HCT116 (cell line): Measurements from ENCODE around the gene TMEM147. TPM values are rescaled to one million over a fixed set of nuclear protein-coding genes. Genes with fewer than 3 reads are reported as not detected.

Experiments
- ATAC-seq: fragments of 200-7000 bp; cut with Tn5 transposase; 2 replicates; pipeline ENCODE4 v1.9.1; 2020; ENCODE audit warnings: mild to moderate bottlenecking, moderate library complexity
- BruUV-seq: library from RNA; stranded (reverse); fragments of 400-500 nt; replicated peaks from 2 replicates; lab custom pipeline; 2021; lab: Mats Ljungman, UMichigan
- CTCF ChIA-PET: fragments of 300-600 bp; sonication (Branson Sonifier 250); formaldehyde crosslinking; loops from one replicate; lab custom pipeline; 2021; ENCODE audit warnings: antibody characterized with exemption; lab: Charles Lee
- POLR2A ChIA-PET: fragments of 300-600, 350-600 bp; sonication (Branson Sonifier 250); formaldehyde crosslinking; loops from one replicate; lab custom pipeline; 2021; ENCODE audit warnings: antibody characterized with exemption; lab: Charles Lee
- RAD21 ChIA-PET, 2 experiments: fragments of 300-600 bp; sonication (Branson Sonifier 250); formaldehyde crosslinking; loops; one replicate each; lab custom pipeline; 2023; ENCODE audit warnings: low total read pairs in 2 of 2; ENCODE audit not compliant: uncharacterized antibody in 2 of 2, unreplicated experiment in 2 of 2, low non-redundant PET in 1 of 2; lab: Charles Lee
- DNase-seq: peaks from one replicate; pipeline ENCODE4 v3.0.0-alpha.2; 2010; ENCODE audit warnings: low read depth, low spot score
- H2AFZ ChIP-seq: fragments of 200-600 bp; shearing (Covaris generic), sonication (generic); 2 replicates; pipeline ENCODE4 v1.6.1; 2017; ENCODE audit warnings: low read depth, mixed run types, mixed read lengths, antibody characterized with exemption, low read length; ENCODE audit not compliant: poor library complexity, severe bottlenecking
- H3K27ac ChIP-seq: 2 replicates; pipeline ENCODE4 v1.5.1; 2012; ENCODE audit warnings: low read depth, low read length
- H3K27me3 ChIP-seq: fragments of 200-600 bp; sonication (generic); 2 replicates; pipeline ENCODE4 v1.6.1; 2016; ENCODE audit warnings: mixed run types, low read length, mixed read lengths; ENCODE audit not compliant: insufficient read depth
- H3K36me3 ChIP-seq, 2 experiments: fragments of 200-500 bp in 1 of 2; fragments of 200-600 bp in 1 of 2; sonication (Bioruptor generic) in 1 of 2; sonication (generic) in 1 of 2; 2 replicates each; pipeline versions ENCODE4 v1.5.1 to v1.6.1; 2014 to 2016; ENCODE audit warnings: low read length in 2 of 2, inconsistent platforms in 1 of 2, mixed read lengths in 1 of 2, mixed run types in 1 of 2; ENCODE audit not compliant: insufficient read depth in 2 of 2, control insufficient read depth in 1 of 2
- H3K4me1 ChIP-seq, 2 experiments: fragments of 200-600 bp in 1 of 2; sonication (generic) in 1 of 2; 2 replicates each; pipeline versions ENCODE4 v1.5.1 to v1.6.1; 2012 to 2017; ENCODE audit warnings: low read length in 2 of 2, inconsistent platforms in 1 of 2, mild to moderate bottlenecking in 1 of 2, mixed read lengths in 1 of 2, mixed run types in 1 of 2, moderate library complexity in 1 of 2; ENCODE audit not compliant: insufficient read depth in 2 of 2, control insufficient read depth in 1 of 2
- H3K4me2 ChIP-seq: fragments of 200-600 bp; sonication (generic); 2 replicates; pipeline ENCODE4 v1.6.1; 2017; ENCODE audit warnings: mixed run types, low read length, mixed read lengths
- H3K4me3 ChIP-seq, 2 experiments: fragments of 200-600 bp in 1 of 2; sonication (generic) in 1 of 2; replicated peaks in 1 of 2; 2 replicates each; pipeline ENCODE4 v1.5.1; 2011 to 2016; ENCODE audit warnings: low read length in 2 of 2, control low read depth in 1 of 2, low read depth in 1 of 2, mild to moderate bottlenecking in 1 of 2, mixed read lengths in 1 of 2, mixed run types in 1 of 2
- H3K79me2 ChIP-seq: fragments of 200-600 bp; sonication (generic); 2 replicates; pipeline ENCODE4 v1.6.1; 2017; ENCODE audit warnings: mild to moderate bottlenecking, mixed run types, low read length, moderate library complexity, mixed read lengths; ENCODE audit not compliant: insufficient read depth
- H3K9ac ChIP-seq: fragments of 200-600 bp; sonication (generic); 2 replicates; pipeline ENCODE4 v1.6.1; 2016; ENCODE audit warnings: low read length, mixed read lengths
- H3K9me2 ChIP-seq: fragments of 200-600 bp; sonication (generic), shearing (Covaris generic); 2 replicates; pipeline ENCODE4 v1.6.1; 2017; ENCODE audit warnings: mixed run types, mild to moderate bottlenecking, moderate library complexity; ENCODE audit not compliant: insufficient read depth
- H3K9me3 ChIP-seq, 2 experiments: fragments of 200-500 bp in 1 of 2; fragments of 200-600 bp in 1 of 2; sonication (Bioruptor generic) in 1 of 2; sonication (generic) in 1 of 2; 2 replicates each; pipeline ENCODE4 v1.6.1; 2014 to 2017; ENCODE audit warnings: low read length in 2 of 2, mixed read lengths in 2 of 2, inconsistent platforms in 1 of 2, low read depth in 1 of 2, mild to moderate bottlenecking in 1 of 2, mixed run types in 1 of 2, moderate library complexity in 1 of 2; ENCODE audit not compliant: control insufficient read depth in 1 of 2, insufficient read depth in 1 of 2
- H4K20me1 ChIP-seq: fragments of 200-600 bp; sonication (generic), shearing (Covaris generic); 2 replicates; pipeline ENCODE4 v1.6.1; 2017; ENCODE audit warnings: mixed run types, mild to moderate bottlenecking, moderate library complexity; ENCODE audit not compliant: insufficient read depth
- EGR1 ChIP-seq: IDR thresholded peaks from 2 replicates; pipeline ENCODE4 v1.6.1; 2012; ENCODE audit warnings: low read depth
- EZH2phosphoT487 ChIP-seq: fragments of 200-600 bp; IDR thresholded peaks from 2 replicates; pipeline ENCODE4 v1.6.1; 2018; ENCODE audit warnings: antibody characterized with exemption, borderline replicate concordance
- JUND ChIP-seq: IDR thresholded peaks from 2 replicates; pipeline ENCODE4 v1.6.1; 2012
- RAD21 ChIP-seq: IDR thresholded peaks from 2 replicates; pipeline ENCODE4 v1.6.1; 2012; ENCODE audit warnings: low read depth, mild to moderate bottlenecking
- SIN3A ChIP-seq: IDR thresholded peaks from 2 replicates; pipeline ENCODE4 v1.6.1; 2012; ENCODE audit warnings: low read depth
- SP1 ChIP-seq: IDR thresholded peaks from 2 replicates; pipeline ENCODE4 v1.6.1; 2012; ENCODE audit warnings: low read depth
- TCF7L2 ChIP-seq: IDR thresholded peaks from 2 replicates; pipeline ENCODE4 v1.7.0; 2011; ENCODE audit warnings: borderline replicate concordance, inconsistent platforms; ENCODE audit not compliant: insufficient read depth, insufficient read length; ENCODE audit errors: extremely low read depth
- ZFX ChIP-seq: fragments of 450-650 bp; IDR thresholded peaks from 2 replicates; pipeline ENCODE4 v1.6.1; 2017
- intact Hi-C: fragments of 100-400 bp; cut with micrococcal nuclease; formaldehyde crosslinking; loops from 2 replicates; pipeline ENCODE4 v1.10.0; 2022
- total RNA-seq: library from RNA; stranded (reverse); gene quantifications from one replicate; pipeline ENCODE4 v1.2.1, GENCODE V29; 2021; ENCODE audit not compliant: unreplicated experiment
- TF ChIP-seq, protein P1 (sequence below): IDR thresholded peaks from 2 replicates; pipeline ENCODE4 v1.6.1; 2011; ENCODE audit warnings: mild to moderate bottlenecking, low read length, moderate library complexity; ENCODE audit not compliant: insufficient replicate concordance; ENCODE audit errors: extremely low read depth
- TF ChIP-seq, protein P2 (sequence below): IDR thresholded peaks from 2 replicates; pipeline ENCODE4 v1.6.1; 2012
- TF ChIP-seq, protein P3 (sequence below), 3 experiments: fragments of 200-600 bp in 1 of 3; sonication (generic) in 1 of 3; IDR thresholded peaks in 2 of 3; conservative IDR thresholded peaks in 1 of 3; 2 replicates each; pipeline ENCODE4 v1.5.1; 2012 to 2017; ENCODE audit warnings: low read depth in 2 of 3, low read length in 2 of 3, antibody characterized with exemption in 1 of 3, borderline replicate concordance in 1 of 3, control low read depth in 1 of 3, mild to moderate bottlenecking in 1 of 3, mixed read lengths in 1 of 3, mixed run types in 1 of 3, moderate library complexity in 1 of 3; ENCODE audit not compliant: insufficient read depth in 1 of 3
- TF ChIP-seq, protein P4 (sequence below): IDR thresholded peaks from 2 replicates; pipeline ENCODE4 v1.6.1; 2012

Gene TMEM147
- total RNA-seq, 1 experiment from 2014 or later, result 128 TPM

DNA sequence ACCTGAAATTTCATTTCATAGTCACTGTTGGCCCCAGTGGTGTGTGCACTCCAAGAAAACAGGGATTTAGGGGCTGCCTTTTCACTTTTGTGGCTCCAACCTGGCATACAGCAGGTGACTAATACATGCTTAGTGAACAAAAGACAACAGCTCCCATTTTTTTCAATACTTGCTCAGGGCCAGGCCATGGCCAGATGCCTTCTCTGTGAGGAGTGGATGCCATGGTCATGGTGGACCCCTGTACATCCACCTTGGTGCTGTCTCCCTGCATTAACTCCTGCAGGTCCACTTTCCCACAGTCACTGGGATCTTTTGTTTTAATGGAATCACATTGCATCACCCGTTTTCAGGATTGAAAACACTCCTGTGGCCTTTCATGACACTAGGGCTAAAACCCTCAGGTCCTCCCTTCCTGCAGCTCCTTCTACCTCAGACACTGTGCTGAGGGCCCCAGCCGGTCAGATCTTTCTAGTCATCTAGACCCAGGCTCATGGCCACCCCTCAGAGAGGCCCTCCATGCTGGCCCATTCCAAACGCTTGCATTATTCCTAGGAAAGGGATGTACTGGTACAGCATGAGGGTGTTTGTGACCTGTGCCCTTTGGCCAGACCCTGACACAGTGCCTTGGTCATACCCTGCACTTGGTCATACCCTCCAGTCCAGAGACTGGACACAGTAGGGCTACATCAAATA, 1.2 kb upstream of the TMEM147 start:
- H2AFZ ChIP-seq, result no peak overlapping the region
- no peaks in the 10 kb centered on the region for H3K9me3 ChIP-seq
- H3K27ac ChIP-seq, result peak overlapping the region; percentile 89
- no TSS peak for BruUV-seq
- DNase-seq (no peak), ATAC-seq (no peak)
- H4K20me1 ChIP-seq, result no peaks in the 10 kb centered on the region
- intact Hi-C loops, result loop anchor here (10.0 kb wide), 1 partner anchor 391 kb away; the partner anchor contains the start of gene LRFN3
- no peaks in the 10 kb centered on the region for H3K9me2 ChIP-seq
- peak overlapping the region; percentile 100 for H3K9ac ChIP-seq
- peak overlapping the region; percentile 69 to 100 for H3K4me3 ChIP-seq
- peak overlapping the region; percentile 98 for H3K4me2 ChIP-seq
- peaks cover 11 to 42% of the 10 kb centered on the region in 2 experiments; a peak in 3 of 4 replicates for H3K36me3 ChIP-seq
- no peak for TF ChIP-seq SIN3A
- no peak for TF ChIP-seq JUND
- no peak for TF ChIP-seq ZFX
- TF ChIP-seq, protein P1, sequence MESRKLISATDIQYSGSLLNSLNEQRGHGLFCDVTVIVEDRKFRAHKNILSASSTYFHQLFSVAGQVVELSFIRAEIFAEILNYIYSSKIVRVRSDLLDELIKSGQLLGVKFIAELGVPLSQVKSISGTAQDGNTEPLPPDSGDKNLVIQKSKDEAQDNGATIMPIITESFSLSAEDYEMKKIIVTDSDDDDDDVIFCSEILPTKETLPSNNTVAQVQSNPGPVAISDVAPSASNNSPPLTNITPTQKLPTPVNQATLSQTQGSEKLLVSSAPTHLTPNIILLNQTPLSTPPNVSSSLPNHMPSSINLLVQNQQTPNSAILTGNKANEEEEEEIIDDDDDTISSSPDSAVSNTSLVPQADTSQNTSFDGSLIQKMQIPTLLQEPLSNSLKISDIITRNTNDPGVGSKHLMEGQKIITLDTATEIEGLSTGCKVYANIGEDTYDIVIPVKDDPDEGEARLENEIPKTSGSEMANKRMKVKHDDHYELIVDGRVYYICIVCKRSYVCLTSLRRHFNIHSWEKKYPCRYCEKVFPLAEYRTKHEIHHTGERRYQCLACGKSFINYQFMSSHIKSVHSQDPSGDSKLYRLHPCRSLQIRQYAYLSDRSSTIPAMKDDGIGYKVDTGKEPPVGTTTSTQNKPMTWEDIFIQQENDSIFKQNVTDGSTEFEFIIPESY, result no peak
- no peak for TF ChIP-seq TCF7L2
- TF ChIP-seq SP1, result no peak
- TF ChIP-seq EZH2phosphoT487, result no peak
- TF ChIP-seq EGR1, result no peak
- TF ChIP-seq RAD21, result no peak
- TF ChIP-seq, protein P2, sequence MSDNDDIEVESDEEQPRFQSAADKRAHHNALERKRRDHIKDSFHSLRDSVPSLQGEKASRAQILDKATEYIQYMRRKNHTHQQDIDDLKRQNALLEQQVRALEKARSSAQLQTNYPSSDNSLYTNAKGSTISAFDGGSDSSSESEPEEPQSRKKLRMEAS, result no peak
- TF ChIP-seq, protein P3, sequence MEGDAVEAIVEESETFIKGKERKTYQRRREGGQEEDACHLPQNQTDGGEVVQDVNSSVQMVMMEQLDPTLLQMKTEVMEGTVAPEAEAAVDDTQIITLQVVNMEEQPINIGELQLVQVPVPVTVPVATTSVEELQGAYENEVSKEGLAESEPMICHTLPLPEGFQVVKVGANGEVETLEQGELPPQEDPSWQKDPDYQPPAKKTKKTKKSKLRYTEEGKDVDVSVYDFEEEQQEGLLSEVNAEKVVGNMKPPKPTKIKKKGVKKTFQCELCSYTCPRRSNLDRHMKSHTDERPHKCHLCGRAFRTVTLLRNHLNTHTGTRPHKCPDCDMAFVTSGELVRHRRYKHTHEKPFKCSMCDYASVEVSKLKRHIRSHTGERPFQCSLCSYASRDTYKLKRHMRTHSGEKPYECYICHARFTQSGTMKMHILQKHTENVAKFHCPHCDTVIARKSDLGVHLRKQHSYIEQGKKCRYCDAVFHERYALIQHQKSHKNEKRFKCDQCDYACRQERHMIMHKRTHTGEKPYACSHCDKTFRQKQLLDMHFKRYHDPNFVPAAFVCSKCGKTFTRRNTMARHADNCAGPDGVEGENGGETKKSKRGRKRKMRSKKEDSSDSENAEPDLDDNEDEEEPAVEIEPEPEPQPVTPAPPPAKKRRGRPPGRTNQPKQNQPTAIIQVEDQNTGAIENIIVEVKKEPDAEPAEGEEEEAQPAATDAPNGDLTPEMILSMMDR (IDR thresholded peaks at IDR 0.05 in 2 of 3, conservative IDR thresholded peaks at IDR 0.05 in 1 of 3; ENCODE audit: borderline replicate concordance in 1 of 3, insufficient read depth in 1 of 3, low read depth in 2 of 3, low read length in 2 of 3), result no peak
- TF ChIP-seq, protein P4, sequence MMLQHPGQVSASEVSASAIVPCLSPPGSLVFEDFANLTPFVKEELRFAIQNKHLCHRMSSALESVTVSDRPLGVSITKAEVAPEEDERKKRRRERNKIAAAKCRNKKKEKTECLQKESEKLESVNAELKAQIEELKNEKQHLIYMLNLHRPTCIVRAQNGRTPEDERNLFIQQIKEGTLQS, result no peak
- POLR2A ChIA-PET, result interaction anchor here (0.8 kb wide), 1 partner anchor 99 kb away, joined by 3 read pairs; no protein-coding TSS in a partner anchor
- peaks cover 56% of the 10 kb centered on the region for H3K79me2 ChIP-seq
- H3K27me3 ChIP-seq, result no peaks in the 10 kb centered on the region
- RAD21 ChIA-PET, result interaction anchor here in 1 of 2 experiments (0.7 kb wide), 1 partner anchor 10 kb away, joined by 3 read pairs; no protein-coding TSS in a partner anchor
- CTCF ChIA-PET, result no interaction called here
- H3K4me1 ChIP-seq, result peaks cover 9 to 22% of the 10 kb centered on the region in 2 experiments
